DOHH2 (cell line): ENCODE data around the gene ZNF319.

Experiments
- H3F3A ChIP-seq: fragments of 200-600 bp; sonication (generic), shearing (Covaris generic); 2 replicates; pipeline ENCODE4 v1.6.0; 2016; ENCODE audit warnings: antibody characterized with exemption, mild to moderate bottlenecking; ENCODE audit not compliant: control insufficient read depth, insufficient read depth
- H3K27ac ChIP-seq: fragments of 200-600 bp; sonication (generic); 2 replicates; pipeline ENCODE4 v1.5.1; 2014; ENCODE audit warnings: low read depth, mild to moderate bottlenecking, low read length, moderate library complexity
- H3K27me3 ChIP-seq: fragments of 200-600 bp; sonication (generic); 2 replicates; pipeline ENCODE4 v1.6.1; 2014; ENCODE audit warnings: mild to moderate bottlenecking, low read length, mixed read lengths; ENCODE audit not compliant: control insufficient read depth
- H3K36me3 ChIP-seq: fragments of 200-600 bp; sonication (generic); 2 replicates; pipeline ENCODE4 v1.6.1; 2014; ENCODE audit warnings: mild to moderate bottlenecking, low read length, moderate library complexity, mixed read lengths; ENCODE audit not compliant: control insufficient read depth
- H3K4me1 ChIP-seq: fragments of 200-600 bp; sonication (generic); 2 replicates; pipeline ENCODE4 v1.6.1; 2014; ENCODE audit warnings: mild to moderate bottlenecking, low read length, mixed read lengths; ENCODE audit not compliant: control insufficient read depth
- H3K4me2 ChIP-seq: fragments of 200-600 bp; sonication (generic); 2 replicates; pipeline ENCODE4 v1.6.0; 2014; ENCODE audit warnings: mild to moderate bottlenecking, low read length, moderate library complexity
- H3K4me3 ChIP-seq: fragments of 200-600 bp; sonication (generic); 2 replicates; pipeline ENCODE4 v1.5.1; 2014; ENCODE audit warnings: mild to moderate bottlenecking, low read length, mixed read lengths
- H3K79me2 ChIP-seq: fragments of 200-600 bp; sonication (generic); 2 replicates; pipeline ENCODE4 v1.6.1; 2014; ENCODE audit warnings: mild to moderate bottlenecking, low read length, mixed read lengths; ENCODE audit not compliant: control insufficient read depth
- H3K9me2 ChIP-seq: fragments of 200-600 bp; sonication (generic); replicated peaks from 2 replicates; pipeline ENCODE4 v1.6.1; 2014; ENCODE audit warnings: mild to moderate bottlenecking, low read length, mixed read lengths; ENCODE audit not compliant: control insufficient read depth
- H3K9me3 ChIP-seq: fragments of 200-600 bp; sonication (generic); 2 replicates; pipeline ENCODE4 v1.6.1; 2014; ENCODE audit warnings: antibody characterized with exemption, low read length, mixed read lengths; ENCODE audit not compliant: control insufficient read depth, insufficient read depth
- H4K20me1 ChIP-seq: fragments of 200-600 bp; sonication (generic); 2 replicates; pipeline ENCODE4 v1.6.0; 2014; ENCODE audit warnings: low read depth, mild to moderate bottlenecking, antibody characterized with exemption, low read length, moderate library complexity; ENCODE audit not compliant: control insufficient read depth, insufficient read depth
- EZH2phosphoT487 ChIP-seq: fragments of 200-600 bp; sonication (generic); IDR thresholded peaks from 2 replicates; pipeline ENCODE4 v1.6.1; 2017; ENCODE audit warnings: borderline replicate concordance, mild to moderate bottlenecking, antibody characterized with exemption, low read length, moderate library complexity, mixed read lengths
- TF ChIP-seq, protein P1 (sequence below): fragments of 200-600 bp; sonication (generic); IDR thresholded peaks from one replicate; pipeline ENCODE4 v1.5.1; 2014; ENCODE audit warnings: antibody characterized with exemption, mild to moderate bottlenecking, low read depth, low read length; ENCODE audit not compliant: poor library complexity, severe bottlenecking

The ZNF319 gene

DNA sequence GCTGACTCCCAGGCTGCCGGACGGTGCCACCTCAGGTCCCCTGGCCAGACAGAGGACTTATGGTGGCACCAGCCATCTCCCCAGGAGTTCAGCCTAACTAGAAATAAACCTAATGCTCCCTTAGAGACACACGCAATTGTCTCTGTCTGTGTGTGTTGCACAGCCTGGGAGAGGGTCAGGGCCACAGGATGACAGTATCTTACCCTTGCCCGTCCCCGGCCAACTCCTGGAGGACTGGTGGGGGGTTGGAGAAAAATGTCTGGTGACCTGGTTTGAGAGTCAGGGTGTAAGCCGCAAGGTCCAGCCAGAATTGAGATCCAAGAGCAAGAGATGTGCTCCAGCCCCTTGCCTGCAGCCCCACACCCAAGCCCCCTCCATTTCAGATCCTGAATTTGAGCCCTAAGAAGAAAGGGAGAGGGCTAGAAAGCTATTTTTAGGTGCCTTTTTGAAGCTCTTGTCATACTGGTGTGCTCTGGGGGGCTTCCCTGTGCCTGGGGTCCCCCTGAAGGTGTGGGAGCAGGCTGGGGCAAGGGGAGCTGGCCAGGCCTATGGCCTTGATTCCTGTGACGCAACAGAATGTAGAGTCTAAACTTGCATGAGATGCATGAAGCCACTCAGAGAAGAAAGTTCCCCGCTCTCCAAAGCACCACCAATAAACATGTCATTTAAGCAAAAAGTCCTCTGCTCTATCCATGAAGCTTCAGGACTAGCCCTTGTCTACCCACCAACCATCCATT, 12.9 kb downstream of the ZNF319 start:
- H3K9me2 ChIP-seq = no peaks in the 10 kb centered on the region
- no peaks in the 10 kb centered on the region for H4K20me1 ChIP-seq
- H3K27ac ChIP-seq = no peak overlapping the region
- H3K27me3 ChIP-seq = no peaks in the 10 kb centered on the region
- TF ChIP-seq, protein P1, sequence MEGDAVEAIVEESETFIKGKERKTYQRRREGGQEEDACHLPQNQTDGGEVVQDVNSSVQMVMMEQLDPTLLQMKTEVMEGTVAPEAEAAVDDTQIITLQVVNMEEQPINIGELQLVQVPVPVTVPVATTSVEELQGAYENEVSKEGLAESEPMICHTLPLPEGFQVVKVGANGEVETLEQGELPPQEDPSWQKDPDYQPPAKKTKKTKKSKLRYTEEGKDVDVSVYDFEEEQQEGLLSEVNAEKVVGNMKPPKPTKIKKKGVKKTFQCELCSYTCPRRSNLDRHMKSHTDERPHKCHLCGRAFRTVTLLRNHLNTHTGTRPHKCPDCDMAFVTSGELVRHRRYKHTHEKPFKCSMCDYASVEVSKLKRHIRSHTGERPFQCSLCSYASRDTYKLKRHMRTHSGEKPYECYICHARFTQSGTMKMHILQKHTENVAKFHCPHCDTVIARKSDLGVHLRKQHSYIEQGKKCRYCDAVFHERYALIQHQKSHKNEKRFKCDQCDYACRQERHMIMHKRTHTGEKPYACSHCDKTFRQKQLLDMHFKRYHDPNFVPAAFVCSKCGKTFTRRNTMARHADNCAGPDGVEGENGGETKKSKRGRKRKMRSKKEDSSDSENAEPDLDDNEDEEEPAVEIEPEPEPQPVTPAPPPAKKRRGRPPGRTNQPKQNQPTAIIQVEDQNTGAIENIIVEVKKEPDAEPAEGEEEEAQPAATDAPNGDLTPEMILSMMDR = no peak
- no peak for TF ChIP-seq EZH2phosphoT487
- H3K36me3 ChIP-seq = no peaks in the 10 kb centered on the region
- H3K79me2 ChIP-seq = no peaks in the 10 kb centered on the region
- H3F3A ChIP-seq = no peaks in the 10 kb centered on the region
- no peaks in the 10 kb centered on the region for H3K4me1 ChIP-seq
- H3K9me3 ChIP-seq = no peaks in the 10 kb centered on the region
- H3K4me2 ChIP-seq = no peak overlapping the region
- no peak overlapping the region for H3K4me3 ChIP-seq

DNA sequence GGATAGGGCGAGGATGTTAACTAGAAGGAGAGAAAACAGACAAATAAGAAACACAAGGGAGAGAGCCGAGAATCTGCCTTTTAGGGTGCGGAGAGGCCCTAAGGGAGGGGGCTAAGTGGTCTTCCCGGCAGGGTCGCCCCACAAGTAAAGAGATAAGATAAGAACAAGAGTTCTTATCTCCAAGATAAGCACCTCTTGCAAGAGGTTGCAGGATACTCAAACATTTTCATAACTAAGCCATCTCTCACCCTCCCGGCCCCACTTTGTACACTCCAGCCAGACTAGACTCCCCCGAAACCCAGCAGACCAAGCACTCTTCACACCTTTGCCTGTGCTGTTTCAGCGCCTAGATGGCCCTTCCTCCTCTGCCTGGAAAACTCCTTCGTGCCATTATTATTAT, 14.3 kb downstream of the ZNF319 start:
- no peaks in the 10 kb centered on the region for H3K9me2 ChIP-seq
- peaks cover 4% of the 10 kb centered on the region for H3K4me1 ChIP-seq
- H3K27ac ChIP-seq = no peak overlapping the region
- no peaks in the 10 kb centered on the region for H3K9me3 ChIP-seq
- H3F3A ChIP-seq = no peaks in the 10 kb centered on the region
- peaks cover 8% of the 10 kb centered on the region for H3K27me3 ChIP-seq
- H3K79me2 ChIP-seq = no peaks in the 10 kb centered on the region
- H3K4me3 ChIP-seq = no peak overlapping the region
- H3K4me2 ChIP-seq = no peak overlapping the region
- TF ChIP-seq, protein P1 = no peak
- TF ChIP-seq EZH2phosphoT487 = no peak
- no peaks in the 10 kb centered on the region for H3K36me3 ChIP-seq
- no peaks in the 10 kb centered on the region for H4K20me1 ChIP-seq

DNA sequence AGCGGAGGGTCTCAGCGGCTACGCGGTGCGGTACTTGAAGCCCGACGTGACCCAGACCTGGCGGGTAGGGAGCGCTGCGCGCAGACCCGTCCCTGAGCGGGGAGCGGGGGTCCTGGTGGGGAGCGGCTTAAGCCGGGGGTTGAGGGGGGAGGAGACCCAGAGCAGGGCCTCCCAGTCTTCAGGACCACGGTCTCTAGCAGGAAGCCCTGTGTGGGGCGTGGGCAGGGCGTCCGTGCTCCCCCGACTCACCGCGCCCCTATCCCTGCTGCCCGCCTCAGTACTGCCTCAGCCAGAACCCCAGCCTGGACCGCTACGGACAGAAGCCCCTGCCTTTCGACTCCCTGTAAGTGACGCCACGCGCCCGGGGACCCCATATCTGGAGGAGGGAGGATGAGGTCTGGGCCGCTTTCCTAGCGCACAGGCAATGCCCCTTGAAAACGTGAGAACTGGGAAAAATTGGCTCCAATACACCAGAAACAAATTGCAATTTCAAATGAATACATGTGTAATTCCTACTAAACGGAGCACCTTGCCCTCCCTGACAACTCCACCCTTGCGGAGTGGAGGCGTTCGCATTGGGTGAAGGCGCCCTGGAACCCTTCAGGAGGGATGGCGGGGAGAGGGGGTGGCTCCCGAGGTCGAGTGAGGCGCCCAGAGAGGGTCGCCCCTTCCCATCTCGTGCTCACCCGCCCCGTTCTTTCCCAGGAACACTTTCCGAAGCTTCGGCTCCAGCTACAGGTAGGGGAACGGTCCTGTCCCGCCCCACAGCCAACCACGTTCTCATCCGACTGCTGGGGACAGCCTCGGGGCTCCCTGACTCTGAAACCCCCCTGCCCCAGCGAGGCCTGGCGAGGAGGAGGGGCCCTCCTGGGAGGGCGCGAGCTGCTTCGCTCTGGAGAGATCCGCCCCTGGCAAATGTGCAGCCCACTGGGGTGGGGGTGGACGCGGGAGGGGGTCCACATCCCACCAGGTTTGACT, 15.0 kb downstream of the ZNF319 start:
- H4K20me1 ChIP-seq = no peaks in the 10 kb centered on the region
- no peak overlapping the region for H3K4me3 ChIP-seq

More for the DNA sequence above, 15.0 kb downstream of the ZNF319 start:
- H3K79me2 ChIP-seq = no peaks in the 10 kb centered on the region
- H3K27me3 ChIP-seq = peaks cover 8% of the 10 kb centered on the region
- H3K4me2 ChIP-seq = no peak overlapping the region
- no peaks in the 10 kb centered on the region for H3F3A ChIP-seq
- H3K9me2 ChIP-seq = no peaks in the 10 kb centered on the region
- TF ChIP-seq, protein P1 = no peak
- no peak for TF ChIP-seq EZH2phosphoT487
- H3K9me3 ChIP-seq = no peaks in the 10 kb centered on the region
- H3K4me1 ChIP-seq = peaks cover 4% of the 10 kb centered on the region
- no peaks in the 10 kb centered on the region for H3K36me3 ChIP-seq
- H3K27ac ChIP-seq = no peak overlapping the region
